ENCODE results near the gene CCT7.

Gene CCT7

GRCh38 chr2:73267008-73267407 is 32.9 kb downstream of the CCT7 start:
- ATAC-seq = no peak
- Mint-ChIP-seq H3K9me3 (no peaks in the 10 kb centered on the region), H3K4me3 (no peak overlapping the region), H3K27ac (no peak overlapping the region), H3K27me3 (no peaks in the 10 kb centered on the region), H3K36me3 (peaks cover 40% of the 10 kb centered on the region), H3K4me1 (peaks cover 18% of the 10 kb centered on the region)

- Mint-ChIP-seq H3K9me3 (no peaks in the 10 kb centered on the region), H3K4me3 (peak overlapping the region; percentile 13), H3K27me3 (no peaks in the 10 kb centered on the region), H3K27ac (peak overlapping the region; percentile 11), H3K4me1 (peaks cover 18% of the 10 kb centered on the region), H3K36me3 (peaks cover 36% of the 10 kb centered on the region)
- no peak for ATAC-seq
These were observed 34.3 kb downstream of the CCT7 start for GRCh38 chr2:73268366-73268829.

DNA sequence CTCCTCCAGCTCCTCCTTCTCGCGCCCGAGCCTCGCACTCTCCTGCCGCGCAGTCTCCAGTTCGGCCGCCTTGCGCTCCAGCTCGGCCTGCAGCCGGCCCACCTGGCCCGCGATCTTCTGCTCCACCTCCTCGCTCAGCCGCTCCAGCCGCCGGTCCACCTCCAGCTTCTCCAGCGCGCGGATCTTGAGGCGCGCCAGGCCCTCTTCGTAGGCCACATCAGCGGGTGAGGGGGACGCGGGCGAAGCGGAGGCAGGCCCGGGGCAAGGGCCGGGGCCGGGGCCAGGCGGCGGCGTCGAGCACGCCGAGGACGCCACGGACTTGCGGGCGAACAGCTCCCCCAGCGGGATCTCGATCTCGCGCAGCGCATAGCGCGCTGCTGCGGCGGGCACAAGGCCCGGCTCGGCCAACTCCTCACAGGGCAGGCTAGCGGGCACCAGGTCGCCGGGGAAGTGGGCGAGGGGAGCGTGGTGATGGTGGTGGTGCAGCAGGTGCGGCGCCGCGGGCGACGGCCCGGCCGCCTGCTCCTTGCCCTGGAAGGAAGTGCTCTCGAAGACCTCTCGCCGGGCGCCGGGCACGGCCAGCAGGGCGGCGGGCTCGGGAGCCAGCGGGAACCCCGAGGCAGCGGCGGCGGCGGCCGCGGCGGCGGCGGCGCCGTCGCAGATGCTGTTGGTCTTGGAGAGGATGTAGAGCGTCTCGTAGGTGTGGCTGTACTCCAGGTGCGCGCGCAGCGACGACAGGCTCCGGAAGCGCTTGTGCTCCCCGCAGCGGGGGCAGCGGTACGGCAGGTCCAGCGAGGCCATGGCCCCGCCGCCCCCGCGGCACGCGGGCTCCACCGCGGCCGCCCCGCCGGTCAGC is 35.0 kb downstream of the CCT7 start:
- no peaks in the 10 kb centered on the region for H3K27me3 Mint-ChIP-seq

DNA sequence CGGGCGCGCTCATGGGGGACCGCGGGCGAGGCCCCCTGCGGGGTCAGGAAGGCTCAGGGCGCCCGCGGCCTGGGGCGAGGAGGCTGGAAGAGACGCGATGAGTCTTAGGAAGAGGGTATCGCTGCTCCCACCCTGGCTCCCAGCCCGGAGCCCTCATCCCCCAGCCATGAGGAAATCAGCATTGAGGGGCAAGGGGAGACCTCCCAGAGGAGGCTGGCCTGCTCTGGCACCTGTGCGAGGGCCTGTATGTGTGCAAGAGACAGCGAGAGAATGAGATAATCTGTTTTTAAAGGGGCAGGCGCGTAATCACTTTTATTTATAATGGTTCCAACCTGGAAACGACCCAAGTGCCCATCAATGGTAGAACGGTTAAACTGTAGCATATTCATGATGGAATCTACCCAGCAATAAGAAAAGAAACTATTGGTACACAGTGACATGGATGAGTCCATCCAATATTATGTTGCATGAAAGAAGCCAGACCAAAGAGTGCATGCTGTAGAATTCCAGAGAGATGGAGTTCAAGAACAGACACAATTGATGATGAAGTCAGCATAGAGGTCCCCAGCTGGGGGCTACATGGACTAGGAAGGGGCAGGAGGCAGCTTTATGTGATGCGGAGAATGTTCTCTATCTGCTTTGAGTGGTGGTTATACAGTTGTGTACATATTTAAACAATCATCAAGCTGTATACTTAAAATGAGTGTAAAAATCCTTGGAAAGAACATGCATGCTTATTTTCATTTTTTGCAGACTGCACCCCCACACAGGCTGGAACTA is 35.8 kb downstream of the CCT7 start:
- Mint-ChIP-seq H3K27ac (no peak overlapping the region), H3K4me1 (peaks cover 18% of the 10 kb centered on the region), H3K4me3 (peak overlapping the region; percentile 68), H3K36me3 (peaks cover 34% of the 10 kb centered on the region), H3K9me3 (no peaks in the 10 kb centered on the region), H3K27me3 (no peaks in the 10 kb centered on the region)
- peak; percentile 24 for ATAC-seq

More for the DNA sequence above, 35.0 kb downstream of the CCT7 start:
- ATAC-seq = peak; percentile 91
- H3K4me3 Mint-ChIP-seq = peak overlapping the region; percentile 46
- H3K4me1 Mint-ChIP-seq = peaks cover 18% of the 10 kb centered on the region
- H3K9me3 Mint-ChIP-seq = no peaks in the 10 kb centered on the region
- no peak overlapping the region for H3K27ac Mint-ChIP-seq
- H3K36me3 Mint-ChIP-seq = peaks cover 35% of the 10 kb centered on the region

DNA sequence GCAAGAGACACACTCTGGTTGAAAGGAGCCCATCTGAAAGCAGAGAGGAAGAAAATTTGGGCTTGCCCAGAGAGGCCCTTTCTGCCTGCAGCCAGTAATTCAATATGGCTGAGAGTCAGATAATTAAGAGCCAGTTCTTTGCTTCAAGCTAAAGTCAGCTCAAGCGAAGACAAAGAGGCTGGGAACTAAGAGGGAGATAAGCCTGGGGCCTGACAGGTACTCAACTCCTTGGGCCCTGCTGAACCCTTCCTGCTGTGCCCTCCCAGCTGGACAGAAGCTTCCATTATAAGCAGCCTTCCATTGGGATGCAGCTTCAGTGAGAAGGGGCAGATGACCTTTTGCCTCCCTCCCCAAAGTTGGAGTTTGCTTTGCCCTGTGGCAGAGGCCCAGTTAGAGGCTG is 38.2 kb downstream of the CCT7 start:
- Mint-ChIP-seq H3K9me3 (no peaks in the 10 kb centered on the region), H3K36me3 (peaks cover 31% of the 10 kb centered on the region), H3K4me3 (no peak overlapping the region), H3K27ac (no peak overlapping the region), H3K27me3 (no peaks in the 10 kb centered on the region), H3K4me1 (peaks cover 18% of the 10 kb centered on the region)
- ATAC-seq = no peak

DNA sequence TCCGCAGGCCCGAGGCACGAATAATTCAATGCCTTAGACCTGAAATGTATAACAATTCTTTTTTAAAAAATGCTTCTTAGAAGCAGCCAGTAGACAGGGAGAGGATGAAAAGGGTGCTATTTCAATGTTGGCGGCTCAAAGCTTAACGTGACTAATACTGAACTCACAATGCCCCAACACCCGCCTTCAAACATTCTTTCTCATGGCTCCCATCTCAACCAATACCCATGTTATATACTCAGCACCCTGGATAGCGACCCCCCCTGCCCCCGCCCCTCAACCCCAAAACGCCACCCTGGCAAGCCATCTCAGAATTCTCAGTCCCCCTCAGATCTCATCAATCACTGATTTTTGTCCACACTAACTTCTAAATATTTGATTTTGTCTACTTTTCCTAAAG is 45.7 kb downstream of the CCT7 start:
- H3K36me3 Mint-ChIP-seq = peaks cover 30% of the 10 kb centered on the region
- ATAC-seq = no peak
- H3K27ac Mint-ChIP-seq = no peak overlapping the region

DNA sequence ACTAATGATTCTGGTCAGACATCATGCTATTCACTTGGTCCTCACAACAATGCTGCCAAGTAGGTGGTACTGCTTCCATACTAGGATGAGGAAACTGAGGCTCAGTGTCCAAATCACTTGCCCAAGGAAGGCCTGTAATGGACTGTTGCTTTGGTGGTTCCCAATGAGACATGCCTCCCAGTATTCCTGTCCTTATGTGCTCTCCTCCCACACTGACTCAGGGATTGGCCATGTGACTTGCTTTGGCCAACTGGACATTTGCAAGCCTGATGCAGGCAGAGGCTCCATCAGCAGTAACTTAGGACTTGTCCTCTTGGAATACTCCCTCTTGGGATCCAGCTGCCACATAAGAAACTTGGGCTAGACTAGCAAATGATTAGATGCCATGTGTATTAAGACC is 47.1 kb downstream of the CCT7 start:
- H3K4me1 Mint-ChIP-seq = peaks cover 39% of the 10 kb centered on the region
- H3K9me3 Mint-ChIP-seq = no peaks in the 10 kb centered on the region
- H3K27ac Mint-ChIP-seq = no peak overlapping the region
- H3K4me3 Mint-ChIP-seq = no peak overlapping the region
- no peak for ATAC-seq
- H3K27me3 Mint-ChIP-seq = no peaks in the 10 kb centered on the region
- H3K36me3 Mint-ChIP-seq = peaks cover 27% of the 10 kb centered on the region

More for the DNA sequence above, 45.7 kb downstream of the CCT7 start:
- Mint-ChIP-seq H3K27me3 (no peaks in the 10 kb centered on the region), H3K4me1 (peaks cover 25% of the 10 kb centered on the region), H3K4me3 (no peak overlapping the region), H3K9me3 (no peaks in the 10 kb centered on the region)

DNA sequence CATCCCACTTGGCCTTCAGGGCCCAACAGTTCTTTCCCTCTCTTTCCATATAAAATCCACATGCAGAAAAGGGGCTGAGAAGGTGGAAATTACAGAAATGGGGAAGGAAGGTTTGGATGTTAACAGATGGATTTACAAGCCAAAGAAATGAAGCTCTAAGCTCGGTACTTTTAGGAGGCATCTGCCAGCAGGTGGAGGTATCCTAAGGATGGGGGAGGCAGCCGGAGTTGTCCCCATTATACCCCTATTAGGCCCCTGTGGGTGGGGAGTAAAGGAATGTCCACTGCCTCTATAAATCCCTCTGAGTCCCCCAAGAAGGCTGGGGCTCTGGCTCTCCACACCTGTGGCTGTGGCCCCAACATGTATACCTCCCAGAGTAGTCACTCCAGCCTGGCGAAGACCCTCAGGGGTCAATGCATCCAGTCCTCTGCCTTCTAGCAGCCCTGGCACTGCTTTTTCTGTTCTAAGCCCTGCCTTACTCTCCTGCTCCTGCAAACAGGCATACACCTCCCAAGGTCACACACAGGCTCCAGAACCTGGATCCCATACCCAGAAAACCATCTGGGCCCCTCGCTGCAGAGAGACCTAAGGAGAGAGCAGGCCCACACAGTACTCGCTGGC is 48.9 kb downstream of the CCT7 start:
- ATAC-seq = no peak
- peaks cover 20% of the 10 kb centered on the region for H3K36me3 Mint-ChIP-seq
- no peaks in the 10 kb centered on the region for H3K27me3 Mint-ChIP-seq
- peak overlapping the region; percentile 69 for H3K4me3 Mint-ChIP-seq
- peak overlapping the region; percentile 79 for H3K27ac Mint-ChIP-seq
- H3K4me1 Mint-ChIP-seq = peaks cover 46% of the 10 kb centered on the region
- H3K9me3 Mint-ChIP-seq = no peaks in the 10 kb centered on the region

GRCh38 chr2:73283545-73284295 is 49.6 kb downstream of the CCT7 start:
- Mint-ChIP-seq H3K27ac (peak overlapping the region; percentile 79), H3K9me3 (no peaks in the 10 kb centered on the region), H3K4me1 (peaks cover 41% of the 10 kb centered on the region), H3K36me3 (peaks cover 15% of the 10 kb centered on the region), H3K4me3 (peak overlapping the region; percentile 69), H3K27me3 (no peaks in the 10 kb centered on the region)
- ATAC-seq = peak; percentile 21

DNA sequence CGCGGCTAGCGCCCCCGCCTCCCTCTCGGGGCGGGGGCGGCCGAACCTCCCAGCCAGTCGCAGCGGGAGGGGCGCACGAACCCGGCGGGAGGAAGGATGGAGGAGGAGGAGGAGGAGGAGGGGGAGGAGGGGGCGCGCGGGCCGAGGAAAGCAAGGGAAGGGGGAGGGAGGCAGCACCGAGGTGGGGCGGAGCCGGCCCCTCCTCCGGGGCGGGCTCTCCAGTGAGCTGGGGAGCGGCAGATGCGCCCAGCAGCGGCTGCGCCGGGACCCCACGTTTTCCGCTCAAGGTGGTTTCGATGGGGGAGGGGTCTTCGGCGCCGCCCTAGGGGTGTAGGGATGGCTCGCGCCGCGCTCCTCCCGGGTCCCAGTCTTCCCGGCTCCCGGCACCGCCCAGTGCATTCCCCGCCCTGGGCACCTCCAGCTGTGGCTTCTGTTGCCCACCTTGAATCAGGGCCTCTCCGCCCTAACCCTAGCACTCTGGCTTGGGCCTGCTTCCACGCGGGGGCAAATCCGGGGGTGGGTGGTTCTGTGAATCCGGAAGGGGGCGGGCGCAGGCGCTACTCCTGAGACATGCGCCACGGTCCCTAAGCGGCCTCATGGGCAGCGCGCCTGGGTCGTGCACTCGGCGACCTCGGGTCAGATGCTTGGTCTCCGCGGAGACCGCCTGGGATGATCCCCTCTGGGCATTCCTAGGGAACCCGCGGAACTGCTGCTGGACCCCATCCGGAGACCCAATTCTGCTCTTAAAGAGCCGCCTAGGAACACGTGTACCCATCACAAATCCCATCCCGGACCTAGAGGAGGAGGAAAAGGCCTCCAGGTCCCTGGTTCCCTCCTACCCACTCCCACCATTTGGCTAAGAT is 50.4 kb downstream of the CCT7 start, which contains the start of gene FBXO41:
FBXO41 (minus strand) TSS at position 183 of the 863 bp plus-strand sequence. CDS start 14,848 bp downstream, outside the sequence.
- Mint-ChIP-seq H3K27ac (peak within 1 kb of the TSS; percentile 79), H3K9me3 (no peaks in the 10 kb centered on the region)

GRCh38 chr2:73285159-73285739 is 51.1 kb downstream of the CCT7 start:
- Mint-ChIP-seq H3K36me3 (peaks cover 4% of the 10 kb centered on the region), H3K27me3 (no peaks in the 10 kb centered on the region), H3K4me1 (peaks cover 32% of the 10 kb centered on the region), H3K27ac (peak overlapping the region; percentile 79), H3K4me3 (peak overlapping the region; percentile 69), H3K9me3 (no peaks in the 10 kb centered on the region)
- ATAC-seq = peak; percentile 92

More for the DNA sequence above, 50.4 kb downstream of the CCT7 start, which contains the start of gene FBXO41:
- H3K4me3 Mint-ChIP-seq = peak within 1 kb of the TSS; percentile 69
- no peaks in the 10 kb centered on the region for H3K27me3 Mint-ChIP-seq
- ATAC-seq = peak; percentile 86
- H3K4me1 Mint-ChIP-seq = peaks cover 32% of the 10 kb centered on the region
- H3K36me3 Mint-ChIP-seq = peaks cover 7% of the 10 kb centered on the region

GRCh38 chr2:73286134-73286655 is 52.1 kb downstream of the CCT7 start:
- H3K9me3 Mint-ChIP-seq = no peaks in the 10 kb centered on the region
- ATAC-seq = no peak
- H3K4me3 Mint-ChIP-seq = no peak overlapping the region
- no peaks in the 10 kb centered on the region for H3K36me3 Mint-ChIP-seq
- peaks cover 37% of the 10 kb centered on the region for H3K4me1 Mint-ChIP-seq
- peaks cover 7% of the 10 kb centered on the region for H3K27me3 Mint-ChIP-seq
- H3K27ac Mint-ChIP-seq = no peak overlapping the region

DNA sequence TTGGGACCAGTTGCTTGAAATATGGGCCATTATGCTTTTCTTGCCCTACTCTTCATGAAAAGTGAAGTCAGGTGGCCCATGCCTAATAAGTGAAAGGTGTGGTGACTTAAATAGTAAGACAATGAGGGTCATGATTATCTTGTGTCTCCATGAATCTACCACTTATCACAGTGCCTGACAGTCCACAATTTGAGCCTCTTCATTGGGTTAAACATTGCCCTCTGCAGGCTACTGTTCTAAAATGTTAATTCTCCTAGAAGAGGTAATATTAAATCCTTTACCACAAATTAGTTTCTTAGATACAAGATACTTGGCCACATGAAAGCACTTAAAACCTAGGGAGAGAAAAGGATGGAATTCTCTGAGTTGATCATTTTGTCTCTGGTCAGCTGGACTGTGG is 55.2 kb downstream of the CCT7 start:
- H3K4me1 Mint-ChIP-seq = peaks cover 37% of the 10 kb centered on the region
- no peaks in the 10 kb centered on the region for H3K9me3 Mint-ChIP-seq
- peaks cover 18% of the 10 kb centered on the region for H3K27me3 Mint-ChIP-seq
- H3K36me3 Mint-ChIP-seq = no peaks in the 10 kb centered on the region
- no peak overlapping the region for H3K27ac Mint-ChIP-seq
- no peak overlapping the region for H3K4me3 Mint-ChIP-seq
- no peak for ATAC-seq

All from stimulated activated memory B cell treated with anti-CD40 and anti-IgM and Interleukin-4, amounts not matched to agents 10 μg/mL and 1 μg/mL and 100 μg/mL, for 72 hours (primary cell).